HCT116 (cell line): ENCODE measurements around the gene MYO16. TPM values are rescaled to one million over a fixed set of nuclear protein-coding genes. Genes with fewer than 3 reads are reported as not detected.

ENCODE experiments used
- ATAC-seq: fragments of 200-7000 bp; cut with Tn5 transposase; 2 replicates; pipeline ENCODE4 v1.9.1; 2020; ENCODE audit warnings: mild to moderate bottlenecking, moderate library complexity
- BruUV-seq: library from RNA; stranded (reverse); fragments of 400-500 nt; replicated peaks from 2 replicates; lab custom pipeline; 2021; lab: Mats Ljungman, UMichigan
- CTCF ChIA-PET: fragments of 300-600 bp; sonication (Branson Sonifier 250); formaldehyde crosslinking; loops from one replicate; lab custom pipeline; 2021; ENCODE audit warnings: antibody characterized with exemption; lab: Charles Lee
- POLR2A ChIA-PET: fragments of 300-600, 350-600 bp; sonication (Branson Sonifier 250); formaldehyde crosslinking; loops from one replicate; lab custom pipeline; 2021; ENCODE audit warnings: antibody characterized with exemption; lab: Charles Lee
- RAD21 ChIA-PET, 2 experiments: fragments of 300-600 bp; sonication (Branson Sonifier 250); formaldehyde crosslinking; loops; one replicate each; lab custom pipeline; 2023; ENCODE audit warnings: low total read pairs in 2 of 2; ENCODE audit not compliant: uncharacterized antibody in 2 of 2, unreplicated experiment in 2 of 2, low non-redundant PET in 1 of 2; lab: Charles Lee
- DNase-seq: peaks from one replicate; pipeline ENCODE4 v3.0.0-alpha.2; 2010; ENCODE audit warnings: low read depth, low spot score
- H2AFZ ChIP-seq: fragments of 200-600 bp; shearing (Covaris generic), sonication (generic); 2 replicates; pipeline ENCODE4 v1.6.1; 2017; ENCODE audit warnings: low read depth, mixed run types, mixed read lengths, antibody characterized with exemption, low read length; ENCODE audit not compliant: poor library complexity, severe bottlenecking
- H3K27ac ChIP-seq: 2 replicates; pipeline ENCODE4 v1.5.1; 2012; ENCODE audit warnings: low read depth, low read length
- H3K27me3 ChIP-seq: fragments of 200-600 bp; sonication (generic); 2 replicates; pipeline ENCODE4 v1.6.1; 2016; ENCODE audit warnings: mixed run types, low read length, mixed read lengths; ENCODE audit not compliant: insufficient read depth
- H3K36me3 ChIP-seq, 2 experiments: fragments of 200-500 bp in 1 of 2; fragments of 200-600 bp in 1 of 2; sonication (Bioruptor generic) in 1 of 2; sonication (generic) in 1 of 2; 2 replicates each; pipeline versions ENCODE4 v1.5.1 to v1.6.1; 2014 to 2016; ENCODE audit warnings: low read length in 2 of 2, inconsistent platforms in 1 of 2, mixed read lengths in 1 of 2, mixed run types in 1 of 2; ENCODE audit not compliant: insufficient read depth in 2 of 2, control insufficient read depth in 1 of 2
- H3K4me1 ChIP-seq, 2 experiments: fragments of 200-600 bp in 1 of 2; sonication (generic) in 1 of 2; 2 replicates each; pipeline versions ENCODE4 v1.5.1 to v1.6.1; 2012 to 2017; ENCODE audit warnings: low read length in 2 of 2, inconsistent platforms in 1 of 2, mild to moderate bottlenecking in 1 of 2, mixed read lengths in 1 of 2, mixed run types in 1 of 2, moderate library complexity in 1 of 2; ENCODE audit not compliant: insufficient read depth in 2 of 2, control insufficient read depth in 1 of 2
- H3K4me2 ChIP-seq: fragments of 200-600 bp; sonication (generic); 2 replicates; pipeline ENCODE4 v1.6.1; 2017; ENCODE audit warnings: mixed run types, low read length, mixed read lengths
- H3K4me3 ChIP-seq, 2 experiments: fragments of 200-600 bp in 1 of 2; sonication (generic) in 1 of 2; replicated peaks in 1 of 2; 2 replicates each; pipeline ENCODE4 v1.5.1; 2011 to 2016; ENCODE audit warnings: low read length in 2 of 2, control low read depth in 1 of 2, low read depth in 1 of 2, mild to moderate bottlenecking in 1 of 2, mixed read lengths in 1 of 2, mixed run types in 1 of 2
- H3K79me2 ChIP-seq: fragments of 200-600 bp; sonication (generic); 2 replicates; pipeline ENCODE4 v1.6.1; 2017; ENCODE audit warnings: mild to moderate bottlenecking, mixed run types, low read length, moderate library complexity, mixed read lengths; ENCODE audit not compliant: insufficient read depth
- H3K9ac ChIP-seq: fragments of 200-600 bp; sonication (generic); 2 replicates; pipeline ENCODE4 v1.6.1; 2016; ENCODE audit warnings: low read length, mixed read lengths
- H3K9me2 ChIP-seq: fragments of 200-600 bp; sonication (generic), shearing (Covaris generic); 2 replicates; pipeline ENCODE4 v1.6.1; 2017; ENCODE audit warnings: mixed run types, mild to moderate bottlenecking, moderate library complexity; ENCODE audit not compliant: insufficient read depth
- H3K9me3 ChIP-seq, 2 experiments: fragments of 200-500 bp in 1 of 2; fragments of 200-600 bp in 1 of 2; sonication (Bioruptor generic) in 1 of 2; sonication (generic) in 1 of 2; 2 replicates each; pipeline ENCODE4 v1.6.1; 2014 to 2017; ENCODE audit warnings: low read length in 2 of 2, mixed read lengths in 2 of 2, inconsistent platforms in 1 of 2, low read depth in 1 of 2, mild to moderate bottlenecking in 1 of 2, mixed run types in 1 of 2, moderate library complexity in 1 of 2; ENCODE audit not compliant: control insufficient read depth in 1 of 2, insufficient read depth in 1 of 2
- H4K20me1 ChIP-seq: fragments of 200-600 bp; sonication (generic), shearing (Covaris generic); 2 replicates; pipeline ENCODE4 v1.6.1; 2017; ENCODE audit warnings: mixed run types, mild to moderate bottlenecking, moderate library complexity; ENCODE audit not compliant: insufficient read depth
- POLR2A ChIP-seq: IDR thresholded peaks from 2 replicates; pipeline ENCODE4 v1.7.0; 2011; ENCODE audit warnings: borderline replicate concordance; ENCODE audit not compliant: insufficient read depth, insufficient read length; ENCODE audit errors: extremely low read depth
- SRF ChIP-seq: IDR thresholded peaks from 2 replicates; pipeline ENCODE4 v1.6.1; 2012; ENCODE audit warnings: low read depth
- ZFX ChIP-seq: fragments of 450-650 bp; IDR thresholded peaks from 2 replicates; pipeline ENCODE4 v1.6.1; 2017
- intact Hi-C: fragments of 100-400 bp; cut with micrococcal nuclease; formaldehyde crosslinking; loops from 2 replicates; pipeline ENCODE4 v1.10.0; 2022
- total RNA-seq: library from RNA; stranded (reverse); gene quantifications from one replicate; pipeline ENCODE4 v1.2.1, GENCODE V29; 2021; ENCODE audit not compliant: unreplicated experiment
- TF ChIP-seq, protein P1 (sequence below): IDR thresholded peaks from 2 replicates; pipeline ENCODE4 v1.6.1; 2012; ENCODE audit warnings: low read depth

Gene MYO16
- total RNA-seq, 1 experiment from 2014 or later = 0.07 TPM

DNA sequence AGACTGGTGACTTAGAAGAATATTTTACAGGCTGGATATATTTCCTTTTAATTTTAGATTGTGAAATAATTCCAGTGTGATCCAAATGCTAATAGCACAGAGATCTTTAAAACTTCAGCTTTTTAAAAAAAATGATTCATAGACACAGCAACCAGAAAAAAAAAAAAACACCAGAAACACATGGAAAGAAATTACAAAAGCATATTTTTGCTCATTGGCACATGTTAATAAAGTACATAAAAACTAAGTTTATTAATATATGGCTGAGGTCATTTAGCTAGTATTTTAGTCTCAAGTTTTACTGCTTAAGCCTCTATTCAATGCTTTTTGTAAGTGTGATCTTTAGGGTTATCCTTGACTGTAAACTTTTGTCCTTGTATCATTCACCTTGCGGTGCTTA, 577 bp downstream of the MYO16 start:
- peaks cover 18% of the 10 kb centered on the region for H3K27me3 ChIP-seq
- H3K27ac ChIP-seq = no peak overlapping the region
- no peaks in the 10 kb centered on the region for H3K9me3 ChIP-seq
- H3K4me1 ChIP-seq = no peaks in the 10 kb centered on the region
- H4K20me1 ChIP-seq = no peaks in the 10 kb centered on the region
- DNase-seq (no peak), ATAC-seq (no peak)
- ChIA-PET CTCF (no interaction called here), RAD21 (no interaction called here), POLR2A (no interaction called here)
- intact Hi-C loops = no loop called here
- no peaks in the 10 kb centered on the region for H3K36me3 ChIP-seq
- BruUV-seq = no TSS peak
- no peak overlapping the region for H3K4me3 ChIP-seq
- no peak overlapping the region for H2AFZ ChIP-seq
- H3K9me2 ChIP-seq = no peaks in the 10 kb centered on the region
- no peak overlapping the region for H3K9ac ChIP-seq
- H3K79me2 ChIP-seq = no peaks in the 10 kb centered on the region
- TF ChIP-seq, protein P1, sequence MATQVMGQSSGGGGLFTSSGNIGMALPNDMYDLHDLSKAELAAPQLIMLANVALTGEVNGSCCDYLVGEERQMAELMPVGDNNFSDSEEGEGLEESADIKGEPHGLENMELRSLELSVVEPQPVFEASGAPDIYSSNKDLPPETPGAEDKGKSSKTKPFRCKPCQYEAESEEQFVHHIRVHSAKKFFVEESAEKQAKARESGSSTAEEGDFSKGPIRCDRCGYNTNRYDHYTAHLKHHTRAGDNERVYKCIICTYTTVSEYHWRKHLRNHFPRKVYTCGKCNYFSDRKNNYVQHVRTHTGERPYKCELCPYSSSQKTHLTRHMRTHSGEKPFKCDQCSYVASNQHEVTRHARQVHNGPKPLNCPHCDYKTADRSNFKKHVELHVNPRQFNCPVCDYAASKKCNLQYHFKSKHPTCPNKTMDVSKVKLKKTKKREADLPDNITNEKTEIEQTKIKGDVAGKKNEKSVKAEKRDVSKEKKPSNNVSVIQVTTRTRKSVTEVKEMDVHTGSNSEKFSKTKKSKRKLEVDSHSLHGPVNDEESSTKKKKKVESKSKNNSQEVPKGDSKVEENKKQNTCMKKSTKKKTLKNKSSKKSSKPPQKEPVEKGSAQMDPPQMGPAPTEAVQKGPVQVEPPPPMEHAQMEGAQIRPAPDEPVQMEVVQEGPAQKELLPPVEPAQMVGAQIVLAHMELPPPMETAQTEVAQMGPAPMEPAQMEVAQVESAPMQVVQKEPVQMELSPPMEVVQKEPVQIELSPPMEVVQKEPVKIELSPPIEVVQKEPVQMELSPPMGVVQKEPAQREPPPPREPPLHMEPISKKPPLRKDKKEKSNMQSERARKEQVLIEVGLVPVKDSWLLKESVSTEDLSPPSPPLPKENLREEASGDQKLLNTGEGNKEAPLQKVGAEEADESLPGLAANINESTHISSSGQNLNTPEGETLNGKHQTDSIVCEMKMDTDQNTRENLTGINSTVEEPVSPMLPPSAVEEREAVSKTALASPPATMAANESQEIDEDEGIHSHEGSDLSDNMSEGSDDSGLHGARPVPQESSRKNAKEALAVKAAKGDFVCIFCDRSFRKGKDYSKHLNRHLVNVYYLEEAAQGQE = no peak
- no peak for TF ChIP-seq SRF
- no peak for TF ChIP-seq POLR2A
- no peak overlapping the region for H3K4me2 ChIP-seq

DNA sequence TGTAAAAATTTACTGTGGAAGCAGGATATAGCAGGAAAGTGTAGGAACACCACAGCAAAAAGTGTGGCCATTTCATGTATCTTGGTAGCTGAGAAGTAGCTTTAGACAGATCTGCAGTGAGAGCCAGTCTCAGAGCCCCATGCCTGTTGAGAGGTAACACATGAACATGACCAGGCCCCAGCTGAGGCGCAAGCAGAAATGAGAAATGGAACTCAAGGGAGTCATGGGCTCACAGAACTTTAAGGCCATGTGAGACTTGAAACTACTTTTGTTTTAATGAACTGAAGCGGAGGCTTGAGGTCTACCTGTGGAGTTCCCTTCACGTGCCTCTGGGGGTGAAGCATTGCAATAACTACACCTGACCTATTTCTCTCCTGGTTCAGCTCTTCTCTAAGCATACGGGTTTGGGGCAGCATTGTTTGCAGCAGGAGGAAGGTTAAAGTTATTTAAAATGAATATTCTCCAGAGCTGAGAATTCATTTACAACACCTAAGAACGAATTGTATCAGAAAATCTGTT, 3.3 kb downstream of the MYO16 start:
- no peak for TF ChIP-seq ZFX
- TF ChIP-seq, all 23 proteins: peak for 0
- Histone ChIP-seq H3K9ac (no peak overlapping the region), H3K4me3 (no peak overlapping the region), H3K79me2 (no peaks in the 10 kb centered on the region), H4K20me1 (no peaks in the 10 kb centered on the region), H3K36me3 (no peaks in the 10 kb centered on the region), H3K4me1 (no peaks in the 10 kb centered on the region), H3K27me3 (peaks cover 18% of the 10 kb centered on the region), H2AFZ (no peak overlapping the region), H3K9me2 (no peaks in the 10 kb centered on the region), H3K9me3 (no peaks in the 10 kb centered on the region), H3K27ac (no peak overlapping the region), H3K4me2 (no peak overlapping the region)
- BruUV-seq = no TSS peak
- ATAC-seq (no peak), DNase-seq (no peak)
- intact Hi-C loops = no loop called here
- ChIA-PET RAD21 (no interaction called here), CTCF (no interaction called here), POLR2A (no interaction called here)
